RCC 7860 (cell line): Measurements from ENCODE around the gene IL12B.
"Not testable (repeated sequence)": the region's sequence is repeated elsewhere in the genome, so short reads cannot be mapped to it uniquely, and the experiment has no call there.

Source experiments
- DNase-seq: peaks from one replicate; pipeline ENCODE4 v3.0.0-alpha.2; 2015; ENCODE audit warnings: low spot score
- FAIRE-seq: peaks from 2 replicates; lab custom pipeline; 2012; peaks lifted over from hg19 to GRCh38; lab: Jason Lieb, UNC

IL12B gene

DNA sequence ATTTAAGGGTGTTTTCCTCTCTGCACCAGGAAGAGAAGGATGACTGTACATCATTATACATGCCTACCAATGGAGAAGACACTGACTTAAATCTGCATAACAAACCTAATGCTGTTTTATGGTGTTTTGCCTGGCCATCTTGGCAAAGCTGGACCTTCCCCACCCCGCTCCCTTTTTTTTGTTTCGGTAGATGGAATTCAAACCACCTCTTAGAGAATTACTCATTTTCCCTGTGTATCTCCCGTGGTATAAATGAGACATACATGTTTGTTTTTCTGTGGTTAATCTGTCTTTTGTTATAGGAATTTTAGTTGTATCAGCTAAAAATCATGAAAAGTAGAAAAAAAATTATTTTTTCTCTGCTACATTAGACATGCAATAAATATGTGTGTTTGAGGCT, 28.8 kb downstream of the IL12B start:
- DNase-seq (no peak), FAIRE-seq (no peak)

DNA sequence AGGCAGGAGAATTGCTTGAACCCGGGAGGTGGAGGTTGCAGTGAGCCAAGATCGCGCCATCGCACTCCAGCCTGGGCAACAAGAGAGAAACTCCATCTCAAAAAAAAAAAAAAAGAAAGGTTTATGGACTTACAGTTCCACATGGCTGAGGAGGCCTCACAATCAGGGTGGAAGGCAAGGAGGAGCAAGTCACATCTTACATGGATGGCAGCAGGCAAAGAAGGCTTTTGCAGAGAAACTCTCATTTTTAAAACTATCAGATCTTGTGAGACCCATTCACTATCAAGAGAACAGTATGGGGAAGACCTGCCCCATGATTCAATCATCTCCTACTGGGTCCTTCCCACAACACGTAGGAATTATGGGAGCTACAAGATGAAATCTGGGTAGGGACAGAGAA, 33.0 kb downstream of the IL12B start:
- DNase-seq, FAIRE-seq: not testable (repeated sequence)

DNA sequence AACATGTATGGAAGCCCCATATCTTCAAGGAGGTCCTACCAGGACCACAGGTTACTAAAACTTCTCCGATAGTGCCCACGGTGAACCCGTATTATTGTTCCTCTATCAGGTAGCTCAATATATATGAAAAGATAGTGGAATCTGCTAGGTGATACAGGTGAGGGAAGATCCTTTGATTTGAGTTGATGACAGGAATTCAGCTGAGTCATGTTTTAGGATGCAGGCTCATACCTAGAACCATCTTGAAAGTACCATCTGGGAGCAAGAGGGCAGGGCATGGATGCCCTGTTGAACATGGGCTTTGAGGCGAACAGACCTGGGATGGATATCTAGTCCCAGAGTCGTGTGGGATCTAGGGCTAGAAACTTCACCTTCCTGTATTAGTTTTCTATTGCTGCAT, 35.4 kb downstream of the IL12B start:
- no peak for DNase-seq
- no peak for FAIRE-seq

DNA sequence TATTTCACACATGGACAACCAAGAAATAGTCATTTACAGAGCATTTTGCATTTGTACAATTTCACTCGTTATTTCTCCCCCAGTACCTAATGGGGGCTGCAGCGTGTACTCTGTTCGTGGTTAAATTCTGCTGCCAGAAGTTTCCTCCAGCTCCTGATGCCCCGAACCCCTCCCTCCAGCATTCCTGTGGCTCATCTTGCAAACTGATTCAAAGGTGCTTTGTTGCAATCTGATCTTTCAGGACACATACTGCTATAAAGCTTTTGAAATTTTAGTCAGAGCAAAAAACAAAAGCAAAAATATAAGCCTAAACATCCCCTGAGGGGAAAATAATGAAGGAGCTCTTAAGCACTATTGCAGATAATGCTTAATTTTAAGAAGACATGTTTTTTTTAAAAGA, 39.5 kb downstream of the IL12B start:
- no peak for FAIRE-seq
- no peak for DNase-seq

DNA sequence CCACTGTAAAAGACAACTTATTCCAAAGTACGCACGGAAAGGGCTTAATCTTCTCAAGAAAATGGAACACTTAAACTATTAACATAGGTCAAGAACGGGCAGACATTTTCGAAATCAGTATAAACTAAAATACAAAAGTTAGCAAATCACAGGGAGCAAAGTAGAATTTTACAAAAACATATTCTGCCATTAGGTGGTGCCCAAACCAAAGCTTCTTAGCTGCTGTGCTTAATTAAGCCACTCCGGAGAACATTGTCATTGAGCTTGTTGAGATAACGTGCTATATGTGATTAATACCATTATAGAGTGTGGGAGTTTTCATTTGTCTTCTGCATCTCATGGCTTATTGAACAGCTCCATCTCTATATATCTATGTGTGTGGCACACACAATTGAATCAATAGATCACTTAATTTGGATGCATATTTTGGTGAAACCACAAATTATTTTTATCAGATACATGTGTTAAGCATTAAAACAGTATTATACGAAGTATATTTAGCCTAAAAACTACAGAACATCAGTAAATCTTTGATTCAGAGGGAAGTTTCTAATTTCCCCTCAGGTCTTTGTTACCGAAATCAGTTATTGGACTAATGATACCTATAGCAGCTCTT, 43.8 kb downstream of the IL12B start:
- no peak for DNase-seq
- no peak for FAIRE-seq

DNA sequence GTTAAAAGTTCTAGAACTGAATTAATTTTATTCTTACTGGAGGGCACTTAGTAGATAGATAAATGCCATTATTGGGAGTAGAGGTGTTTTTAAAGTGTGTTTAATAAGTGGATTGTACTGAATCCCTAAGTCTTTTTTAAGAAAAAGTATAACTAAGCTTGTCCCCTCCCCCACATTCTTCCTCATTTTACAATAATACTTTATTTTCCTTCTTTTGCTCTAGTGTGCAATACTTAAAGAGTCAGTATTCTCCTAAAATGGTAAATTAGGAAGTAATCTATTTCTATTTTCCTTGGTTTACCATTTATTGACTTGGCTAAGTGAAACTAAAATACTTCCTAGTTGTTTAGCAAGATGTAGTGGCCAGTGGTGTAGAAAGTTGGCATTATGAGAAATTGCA, 55.6 kb downstream of the IL12B start:
- FAIRE-seq, result no peak

DNA sequence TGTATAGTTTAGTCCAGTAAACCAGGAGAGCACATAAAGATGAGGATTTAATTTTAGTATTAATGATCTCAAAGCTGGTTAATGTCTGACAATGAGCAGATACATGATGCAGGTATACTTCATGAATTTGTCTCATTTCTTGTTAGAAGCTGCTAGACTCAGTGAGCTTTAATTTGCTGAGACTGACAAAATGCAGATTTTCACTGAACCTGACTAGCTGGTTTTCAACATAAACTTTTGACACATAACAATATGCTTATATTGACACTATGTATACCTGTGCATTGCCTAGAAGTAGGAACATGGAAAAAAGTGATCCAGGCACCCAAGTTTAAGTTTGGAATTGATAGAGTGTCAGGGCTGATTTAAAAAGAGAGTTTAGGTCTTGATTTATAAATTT, 56.4 kb downstream of the IL12B start:
- FAIRE-seq (no peak), DNase-seq (no peak)

More for the DNA sequence above, 55.6 kb downstream of the IL12B start:
- no peak for DNase-seq

DNA sequence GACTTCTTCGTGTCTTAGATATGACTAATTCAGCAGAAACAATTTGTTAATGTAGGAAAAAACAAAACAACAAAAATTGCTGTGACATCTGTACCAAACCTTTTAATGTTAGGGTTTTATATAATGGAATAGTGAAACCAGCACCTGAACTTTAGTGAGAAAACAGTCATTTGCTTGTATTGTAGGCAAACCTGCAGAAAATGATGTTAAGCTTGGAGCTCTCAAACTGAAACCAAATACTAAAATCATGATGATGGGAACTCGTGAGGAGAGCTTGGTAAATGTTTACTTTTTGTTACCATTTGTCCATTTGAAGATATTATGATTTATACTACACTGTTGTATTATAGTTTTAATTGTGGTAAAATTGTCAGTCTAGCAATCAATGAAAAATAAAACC, 60.6 kb downstream of the IL12B start:
- no peak for FAIRE-seq
- no peak for DNase-seq

DNA sequence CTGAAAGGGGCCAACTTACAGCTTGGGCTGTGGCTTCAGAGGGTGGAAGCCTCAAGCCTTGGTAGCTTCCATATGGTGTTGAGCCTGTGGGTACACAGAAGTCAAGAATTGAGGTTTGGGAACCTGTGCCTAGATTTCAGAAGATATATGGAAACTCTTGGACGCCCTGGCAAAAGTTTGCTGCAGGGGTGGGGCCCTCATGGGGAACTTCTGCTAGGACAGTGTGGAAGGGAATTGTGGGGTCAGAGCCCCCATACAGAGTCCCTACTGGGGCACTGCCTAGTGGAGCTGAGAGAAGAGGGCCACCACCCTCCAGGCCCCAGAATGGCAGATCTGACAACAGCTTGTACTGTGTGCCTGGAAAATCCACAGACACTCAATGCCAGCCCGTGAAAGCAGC, 63.5 kb downstream of the IL12B start:
- DNase-seq, FAIRE-seq: not testable (repeated sequence)
